H1 (cell line): Measurements from ENCODE around the gene RBM25. TPM values are rescaled to one million over a fixed set of nuclear protein-coding genes. Genes with fewer than 3 reads are reported as not detected.

Experiments
- CTCF ChIA-PET: fragments of 300-600 bp; sonication (Branson Sonifier 250); formaldehyde crosslinking; loops from one replicate; lab custom pipeline; 2021; ENCODE audit not compliant: partially characterized antibody; lab: Charles Lee
- POLR2A ChIA-PET: fragments of 300-600 bp; sonication (Branson Sonifier 250); formaldehyde crosslinking; loops from one replicate; lab custom pipeline; 2021; ENCODE audit warnings: inconsistent platforms; ENCODE audit not compliant: partially characterized antibody; lab: Charles Lee
- DNase-seq, 2 experiments: peaks; one replicate each; pipeline versions ENCODE4 v3.0.0 to v3.0.0-alpha.2; 2010 to 2022; ENCODE audit warnings: low spot score in 2 of 2, low read depth in 1 of 2, mixed read lengths in 1 of 2
- FAIRE-seq: peaks from 2 replicates; lab custom pipeline; 2011; peaks lifted over from hg19 to GRCh38; lab: Jason Lieb, UNC
- H2AFZ ChIP-seq: 2 replicates; pipeline ENCODE4 v1.8.1; 2012; ENCODE audit warnings: low read length, inconsistent platforms
- H2AK5ac ChIP-seq: 2 replicates; pipeline ENCODE4 v1.6.1; 2013; ENCODE audit warnings: low read depth, low read length
- H2BK120ac ChIP-seq: replicated peaks from 2 replicates; pipeline ENCODE3; 2013; ENCODE audit warnings: low read depth, low read length, inconsistent platforms
- H2BK12ac ChIP-seq: 2 replicates; pipeline ENCODE4 v1.6.1; 2013; ENCODE audit warnings: low read depth, low read length
- H2BK15ac ChIP-seq: 2 replicates; pipeline ENCODE4 v1.6.1; 2013; ENCODE audit warnings: low read length
- H2BK20ac ChIP-seq: 2 replicates; pipeline ENCODE4 v1.6.1; 2013; ENCODE audit warnings: low read length
- H2BK5ac ChIP-seq: 2 replicates; pipeline ENCODE4 v1.6.1; 2013; ENCODE audit warnings: low read depth, low read length
- H3K14ac ChIP-seq: 2 replicates; pipeline ENCODE4 v1.6.1; 2013; ENCODE audit warnings: inconsistent platforms; ENCODE audit not compliant: insufficient read length
- H3K18ac ChIP-seq: 2 replicates; pipeline ENCODE4 v1.6.1; 2013; ENCODE audit warnings: low read length; ENCODE audit errors: extremely low read depth
- H3K23ac ChIP-seq: 2 replicates; pipeline ENCODE4 v1.6.1; 2013; ENCODE audit warnings: inconsistent platforms; ENCODE audit not compliant: insufficient read length
- H3K23me2 ChIP-seq: 2 replicates; pipeline ENCODE4 v1.6.1; 2013; ENCODE audit warnings: low read depth, low read length
- H3K27ac ChIP-seq: 2 replicates; pipeline ENCODE4 v1.6.1; 2011; ENCODE audit warnings: low read depth, low read length, inconsistent platforms
- H3K27me3 ChIP-seq, 4 experiments: replicated peaks in 1 of 4; 1 replicate in 1 of 4; 2 replicates in 3 of 4; pipeline versions ENCODE4 v1.6.1 to v1.8.1; 2011 to 2013; ENCODE audit warnings: low read length in 3 of 4, mild to moderate bottlenecking in 3 of 4, inconsistent platforms in 2 of 4, mixed read lengths in 2 of 4, moderate library complexity in 1 of 4; ENCODE audit not compliant: control insufficient read depth in 3 of 4, insufficient read depth in 3 of 4; ENCODE audit errors: extremely low read depth in 1 of 4
- H3K36me3 ChIP-seq, 4 experiments: 2 replicates each; pipeline versions ENCODE4 v1.6.1 to v1.8.1; 2011 to 2013; ENCODE audit warnings: mild to moderate bottlenecking in 4 of 4, low read length in 3 of 4, moderate library complexity in 2 of 4, control low read depth in 1 of 4, inconsistent platforms in 1 of 4; ENCODE audit not compliant: insufficient read depth in 4 of 4, control insufficient read depth in 2 of 4
- H3K4ac ChIP-seq: replicated peaks from 2 replicates; pipeline ENCODE3; 2013; ENCODE audit warnings: low read length, low read depth, mixed read lengths, inconsistent platforms; ENCODE audit not compliant: insufficient read length
- H3K4me1 ChIP-seq, 4 experiments: replicated peaks in 1 of 4; 1 replicate in 1 of 4; 2 replicates in 3 of 4; pipeline versions ENCODE4 v1.6.1 to v1.8.1; 2011 to 2013; ENCODE audit warnings: low read length in 3 of 4, inconsistent platforms in 2 of 4, mixed read lengths in 1 of 4; ENCODE audit not compliant: insufficient read depth in 4 of 4, control insufficient read depth in 3 of 4
- H3K4me2 ChIP-seq, 2 experiments: 2 replicates each; pipeline versions ENCODE4 v1.6.1 to v1.8.1; 2011 to 2013; ENCODE audit warnings: low read depth in 2 of 2, low read length in 2 of 2, control low read depth in 1 of 2, inconsistent platforms in 1 of 2, mild to moderate bottlenecking in 1 of 2; ENCODE audit not compliant: insufficient read depth in 1 of 2
- H3K4me3 ChIP-seq, 4 experiments: fragments of 200-600, 300-600 bp in 1 of 4; sonication (generic), shearing (Covaris generic), sonication (Bioruptor Twin) in 1 of 4; 2 replicates each; pipeline versions ENCODE4 v1.5.1 to v1.8.1; 2011 to 2016; ENCODE audit warnings: low read length in 4 of 4, low read depth in 3 of 4, control low read depth in 2 of 4, inconsistent platforms in 2 of 4, mild to moderate bottlenecking in 2 of 4, mixed read lengths in 1 of 4, moderate library complexity in 1 of 4; ENCODE audit not compliant: insufficient read depth in 2 of 4; ENCODE audit errors: extremely low read depth in 1 of 4
- H3K56ac ChIP-seq: replicated peaks from 2 replicates; pipeline ENCODE3; 2013; ENCODE audit warnings: low read depth, mild to moderate bottlenecking, mixed read lengths, low read length, inconsistent platforms; ENCODE audit not compliant: insufficient read length
- H3K79me1 ChIP-seq: 2 replicates; pipeline ENCODE4 v1.6.1; 2013; ENCODE audit warnings: low read depth, low read length, control low read depth
- H3K79me2 ChIP-seq, 2 experiments: 2 replicates each; pipeline versions ENCODE4 v1.6.1 to v1.8.1; 2012 to 2013; ENCODE audit warnings: low read length in 2 of 2, mild to moderate bottlenecking in 2 of 2, inconsistent platforms in 1 of 2; ENCODE audit not compliant: insufficient read depth in 2 of 2, control insufficient read depth in 1 of 2
- H3K9ac ChIP-seq, 4 experiments: replicated peaks in 1 of 4; 1 replicate in 1 of 4; 2 replicates in 3 of 4; pipeline versions ENCODE4 v1.6.1 to v1.8.1; 2011 to 2013; ENCODE audit warnings: low read depth in 3 of 4, low read length in 3 of 4, control low read depth in 2 of 4, mild to moderate bottlenecking in 2 of 4, moderate library complexity in 2 of 4, inconsistent platforms in 1 of 4; ENCODE audit errors: extremely low read depth in 1 of 4
- H3K9me3 ChIP-seq, 2 experiments: 2 replicates each; pipeline versions ENCODE4 v1.6.1 to v1.8.1; 2012 to 2013; ENCODE audit warnings: mild to moderate bottlenecking in 2 of 2, moderate library complexity in 2 of 2, control low read depth in 1 of 2, inconsistent platforms in 1 of 2, low read depth in 1 of 2, low read length in 1 of 2, mixed read lengths in 1 of 2; ENCODE audit not compliant: insufficient read depth in 2 of 2
- H4K20me1 ChIP-seq, 2 experiments: replicated peaks in 1 of 2; 2 replicates each; pipeline versions ENCODE3 to v1.8.1; 2011 to 2013; ENCODE audit warnings: inconsistent platforms in 2 of 2, low read length in 2 of 2, mild to moderate bottlenecking in 1 of 2; ENCODE audit not compliant: insufficient read depth in 2 of 2, control insufficient read depth in 1 of 2
- H4K5ac ChIP-seq: 2 replicates; pipeline ENCODE4 v1.6.1; 2013; ENCODE audit warnings: low read length, low read depth, mixed read lengths, inconsistent platforms; ENCODE audit not compliant: insufficient read length
- H4K8ac ChIP-seq: 2 replicates; pipeline ENCODE4 v1.8.0; 2013; ENCODE audit warnings: mild to moderate bottlenecking, moderate library complexity, low read length, inconsistent platforms; ENCODE audit not compliant: insufficient read depth; ENCODE audit errors: extremely low read depth
- H4K91ac ChIP-seq: replicated peaks from 2 replicates; pipeline ENCODE3; 2013; ENCODE audit warnings: low read length, mixed read lengths, inconsistent platforms; ENCODE audit not compliant: insufficient read length
- BCL11A ChIP-seq, 2 experiments: IDR thresholded peaks; one replicate each; pipeline ENCODE4 v1.6.1; 2011; ENCODE audit warnings: low read depth in 2 of 2, low read length in 2 of 2, mild to moderate bottlenecking in 2 of 2
- CBX5 ChIP-seq: fragments of 300-800, 300-1000 bp; sonication (generic); IDR thresholded peaks from 2 replicates; pipeline ENCODE4 v1.7.1; 2016; ENCODE audit warnings: antibody characterized with exemption, low read length, low read depth
- CHD1 ChIP-seq: IDR thresholded peaks from 2 replicates; pipeline ENCODE4 v1.6.1; 2012; ENCODE audit warnings: low read depth, low read length, improper control_type of control experiment
- CTCF ChIP-seq, 3 experiments: IDR thresholded peaks; 1 replicate in 2 of 3; 2 replicates in 1 of 3; pipeline versions ENCODE4 v1.5.1 to v1.6.1; 2011; ENCODE audit warnings: low read length in 3 of 3, mild to moderate bottlenecking in 3 of 3, inconsistent platforms in 2 of 3, low read depth in 1 of 3, moderate library complexity in 1 of 3; ENCODE audit not compliant: insufficient read depth in 1 of 3; ENCODE audit errors: control extremely low read depth in 1 of 3
- GABPA ChIP-seq: IDR thresholded peaks from 2 replicates; pipeline ENCODE4 v1.6.1; 2011; ENCODE audit warnings: mild to moderate bottlenecking, low read length, moderate library complexity, borderline replicate concordance; ENCODE audit not compliant: insufficient read depth
- GTF2F1 ChIP-seq: IDR thresholded peaks from 2 replicates; pipeline ENCODE4 v1.6.1; 2012; ENCODE audit warnings: low read depth, low read length, improper control_type of control experiment, borderline replicate concordance
- KDM1A ChIP-seq: fragments of 200-600, 300-600 bp; sonication (generic); IDR thresholded peaks from 2 replicates; pipeline ENCODE4 v1.7.1; 2016; ENCODE audit warnings: mild to moderate bottlenecking, low read length, borderline replicate concordance
- NANOG ChIP-seq: IDR thresholded peaks from 2 replicates; pipeline ENCODE4 v1.6.1; 2011; ENCODE audit warnings: low read length, low read depth, mild to moderate bottlenecking, inconsistent platforms; ENCODE audit not compliant: insufficient read depth, poor library complexity, severe bottlenecking
- POLR2A ChIP-seq, 2 experiments: IDR thresholded peaks; 1 replicate in 1 of 2; 2 replicates in 1 of 2; pipeline ENCODE4 v1.6.1; 2011; ENCODE audit warnings: low read depth in 2 of 2, low read length in 2 of 2, mild to moderate bottlenecking in 2 of 2; ENCODE audit errors: control extremely low read depth in 1 of 2
- TAF1 ChIP-seq: IDR thresholded peaks from 2 replicates; pipeline ENCODE4 v1.6.1; 2011; ENCODE audit warnings: mild to moderate bottlenecking, low read depth, low read length
- TCF12 ChIP-seq: IDR thresholded peaks from 2 replicates; pipeline ENCODE4 v1.6.1; 2011; ENCODE audit warnings: low read depth, mild to moderate bottlenecking, low read length
- ZNF274 ChIP-seq: IDR thresholded peaks from 2 replicates; pipeline ENCODE4 v1.7.0; 2012; ENCODE audit warnings: low read length, borderline replicate concordance; ENCODE audit errors: extremely low read depth
- WGBS, 2 experiments: shearing (Covaris generic) in 1 of 2; methylation state at CpG; one replicate each; pipeline versions ENCODE4 v1.1.6 to v1.1.7; 2013 to 2015; ENCODE audit warnings: low lambda C conversion rate in 2 of 2, mixed read lengths in 2 of 2, inconsistent platforms in 1 of 2, low coverage in 1 of 2, missing lambda C conversion rate in 1 of 2; ENCODE audit not compliant: insufficient replicate concordance in 2 of 2, insufficient coverage in 1 of 2, insufficient read length in 1 of 2; ENCODE audit errors: extremely low coverage in 1 of 2, missing lambda C conversion rate in 1 of 2; 5-methylcytosine and 5-hydroxymethylcytosine counted together
- polyA plus RNA-seq, 7 experiments: library from polyadenylated mRNA; depleted of rRNA in 3 of 7; stranded (reverse) in 5 of 7; unstranded in 2 of 7; fragments of >200 nt in 5 of 7; fragments of 200-250 nt in 2 of 7; gene quantifications; 1 replicate in 5 of 7; 2 replicates in 1 of 7; 4 replicates in 1 of 7; pipeline versions ENCODE4 v1.2.1 to v1.2.3, GENCODE V29; 2011 to 2013; ENCODE audit warnings: missing spikeins in 2 of 7, mixed read lengths in 2 of 7
- total RNA-seq: library from RNA; stranded (reverse); fragmentation: NEBNext Ultra II Directional; extraction: Animal tissue kit (Norgen Biotek cat#: 25700); gene quantifications from 2 replicates; pipeline ENCODE4 v1.2.1, GENCODE V29; 2021

RBM25 gene
- total and polyA plus RNA-seq, 2 of the 8 experiments (the other 6 are each of a cell fraction or from before 2014, with no cell fraction given), result 25.6 to 134 TPM

- no peak overlapping the region for H3K4me3 ChIP-seq
- no peak overlapping the region for H2BK5ac ChIP-seq
- no peak overlapping the region for H2AFZ ChIP-seq
- H3K18ac ChIP-seq, result no peak overlapping the region
- peaks cover 7% of the 10 kb centered on the region for H3K79me1 ChIP-seq
- POLR2A ChIA-PET, result interaction anchor here (1.1 to 1.7 kb wide), 2 partner anchors 17 to 37 kb away, joined by 4 to 7 read pairs; no protein-coding TSS in a partner anchor
- H2BK120ac ChIP-seq, result no peak overlapping the region
- H4K8ac ChIP-seq, result no peak overlapping the region
- no peak overlapping the region for H3K23ac ChIP-seq
- no peak overlapping the region for H2AK5ac ChIP-seq
- H3K23me2 ChIP-seq, result peaks cover 3% of the 10 kb centered on the region; the same call in 1 of the 2 replicates
- no peak overlapping the region for H3K9ac ChIP-seq
- H3K14ac ChIP-seq, result no peak overlapping the region
- H3K27me3 ChIP-seq, result no peaks in the 10 kb centered on the region
- 79% methylated on average over 2 of the region's 2 CpGs; no CpG with 5 or more reads in 1 of the 2 experiments for WGBS, 2 experiments
- no peak overlapping the region for H3K27ac ChIP-seq
- no peaks in the 10 kb centered on the region for H3K36me3 ChIP-seq
- TF ChIP-seq CHD1 (no peak), GABPA (no peak), BCL11A (IDR thresholded peaks at IDR 0.05; ENCODE audit: low read depth in 2 of 2, low read length in 2 of 2) (no peak), KDM1A (no peak), GTF2F1 (no peak), TAF1 (no peak), NANOG (no peak), CBX5 (no peak), ZNF274 (no peak), TCF12 (no peak), POLR2A (IDR thresholded peaks at IDR 0.05; ENCODE audit: control extremely low read depth in 1 of 2, low read depth in 2 of 2, low read length in 2 of 2) (no peak), CTCF (IDR thresholded peaks at IDR 0.05; ENCODE audit: control extremely low read depth in 1 of 3, insufficient read depth in 1 of 3, low read depth in 1 of 3, low read length in 3 of 3) (no peak)
- H4K5ac ChIP-seq, result no peak overlapping the region
- no peak for DNase-seq
- H3K4ac ChIP-seq, result no peak overlapping the region
- H4K20me1 ChIP-seq, result peaks cover 0 to 8% of the 10 kb centered on the region in 2 experiments
- H2BK15ac ChIP-seq, result no peak overlapping the region
- peaks cover 0 to 3% (median 0%) of the 10 kb centered on the region in 4 experiments; a peak in 3 of 7 replicates for H3K4me1 ChIP-seq
- H4K91ac ChIP-seq, result no peak overlapping the region
- no peak overlapping the region for H3K4me2 ChIP-seq
- no peaks in the 10 kb centered on the region for H3K9me3 ChIP-seq
- no peak overlapping the region for H2BK20ac ChIP-seq
- H2BK12ac ChIP-seq, result no peak overlapping the region
- no peak overlapping the region for H3K56ac ChIP-seq
- FAIRE-seq, result no peak
- H3K79me2 ChIP-seq, result peaks cover 0 to 70% of the 10 kb centered on the region in 2 experiments; a peak in 3 of 4 replicates
- CTCF ChIA-PET, result no interaction called here
These were observed 83.9 kb downstream of the RBM25 start for GRCh38 chr14:73142216-73142615.
